ENCODE data around the gene NWD2.

The NWD2 gene

DNA sequence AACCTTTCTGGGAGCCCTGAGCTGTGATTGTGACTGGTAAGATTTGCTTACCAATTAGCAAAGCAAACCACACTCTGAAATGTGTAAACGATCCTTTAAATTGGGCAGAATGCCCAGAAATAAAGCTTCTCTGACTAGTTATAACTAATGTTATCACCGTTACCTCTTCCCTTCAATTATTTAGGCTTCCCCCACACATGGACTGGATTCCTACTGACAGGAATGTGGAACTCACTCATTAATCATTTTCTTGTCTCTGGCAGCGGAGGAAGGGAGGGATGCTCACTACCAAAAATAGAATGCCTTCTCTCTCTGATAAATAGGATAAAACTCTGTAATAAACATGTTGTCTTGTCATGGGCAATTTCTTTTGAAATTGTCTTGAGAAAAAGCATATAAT lies 25.3 kb upstream of the NWD2 start:
- Histone ChIP-seq H2AFZ (ENCODE audit: low read depth, low read length) (no peak overlapping the region), H3K23ac (ENCODE audit: low read length in 2 of 2) (no peak overlapping the region), H3K36me3 (ENCODE audit: control insufficient read depth in 1 of 2, insufficient read depth in 2 of 2, low read depth in 1 of 2, low read length in 2 of 2) (no peaks in the 10 kb centered on the region), H3K27ac (ENCODE audit: low read length, poor library complexity, severe bottlenecking) (no peak overlapping the region), H3K4me1 (ENCODE audit: control insufficient read depth, insufficient read depth, low read depth, low read length) (no peaks in the 10 kb centered on the region), H2BK12ac (ENCODE audit: low read length in 2 of 2) (no peak overlapping the region), H3K4ac (ENCODE audit: low read depth in 1 of 2, low read length in 2 of 2) (no peak overlapping the region), H4K91ac (ENCODE audit: low read length) (no peak overlapping the region), H3K9ac (ENCODE audit: low read length) (no peak overlapping the region), H2BK15ac (ENCODE audit: low read depth, poor library complexity, severe bottlenecking) (no peak overlapping the region), H2BK120ac (ENCODE audit: low read depth, low read length) (no peak overlapping the region), H3K9me3 (ENCODE audit: control insufficient read depth, low read length) (no peaks in the 10 kb centered on the region), H4K8ac (ENCODE audit: low read length) (no peak overlapping the region), H3K14ac (ENCODE audit: low read length in 2 of 2) (no peak overlapping the region), H3K79me1 (replicated peaks; ENCODE audit: low read length, poor library complexity, severe bottlenecking) (no peaks in the 10 kb centered on the region), H3K27me3 (ENCODE audit: control insufficient read depth in 1 of 2, insufficient read depth in 1 of 2, low read length in 2 of 2) (no peaks in the 10 kb centered on the region), H3K4me3 (ENCODE audit: insufficient read depth in 1 of 2, low read depth in 1 of 2, low read length in 2 of 2) (no peak overlapping the region), H2BK5ac (ENCODE audit: low read depth, low read length, poor library complexity, severe bottlenecking) (no peak overlapping the region), H3K4me2 (ENCODE audit: low read length, poor library complexity, severe bottlenecking) (no peak overlapping the region), H3K18ac (ENCODE audit: low read depth in 1 of 2, low read length in 2 of 2) (no peak overlapping the region), H2AK5ac (ENCODE audit: low read length, severe bottlenecking) (no peak overlapping the region)
- WGBS = 46% methylated on average over 3 of the region's 3 CpGs
- DNase-seq = no peak

DNA sequence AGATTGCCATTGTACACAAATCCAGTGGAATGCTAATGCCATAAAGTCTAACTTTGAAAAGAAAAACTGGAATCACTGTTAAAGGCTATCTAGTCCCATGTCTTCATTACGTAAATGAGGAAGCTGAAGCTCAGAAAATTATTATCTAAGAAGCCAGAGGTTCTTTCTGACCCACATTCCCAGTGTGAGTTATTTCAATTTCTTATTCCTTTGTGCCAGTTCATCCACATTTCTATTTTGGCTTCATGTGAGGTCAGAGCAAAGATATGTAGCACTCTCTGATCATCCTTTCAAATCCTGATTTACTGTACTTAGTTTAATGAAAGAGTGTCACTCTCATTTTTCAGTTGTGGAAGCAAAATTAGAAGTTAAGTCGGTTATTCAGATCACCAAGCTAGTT lies 24.6 kb upstream of the NWD2 start:
- 92% methylated on average over 2 of the region's 2 CpGs for WGBS
- Histone ChIP-seq H3K27me3 (ENCODE audit: control insufficient read depth in 1 of 2, insufficient read depth in 1 of 2, low read length in 2 of 2) (no peaks in the 10 kb centered on the region), H3K4me3 (ENCODE audit: insufficient read depth in 1 of 2, low read depth in 1 of 2, low read length in 2 of 2) (no peak overlapping the region), H3K9ac (ENCODE audit: low read length) (no peak overlapping the region), H3K9me3 (ENCODE audit: control insufficient read depth, low read length) (no peaks in the 10 kb centered on the region), H4K91ac (ENCODE audit: low read length) (no peak overlapping the region), H3K36me3 (ENCODE audit: control insufficient read depth in 1 of 2, insufficient read depth in 2 of 2, low read depth in 1 of 2, low read length in 2 of 2) (no peaks in the 10 kb centered on the region), H3K14ac (ENCODE audit: low read length in 2 of 2) (no peak overlapping the region), H4K8ac (ENCODE audit: low read length) (no peak overlapping the region), H3K23ac (ENCODE audit: low read length in 2 of 2) (no peak overlapping the region), H3K18ac (ENCODE audit: low read depth in 1 of 2, low read length in 2 of 2) (no peak overlapping the region), H2BK5ac (ENCODE audit: low read depth, low read length, poor library complexity, severe bottlenecking) (no peak overlapping the region), H2AK5ac (ENCODE audit: low read length, severe bottlenecking) (no peak overlapping the region), H2AFZ (ENCODE audit: low read depth, low read length) (no peak overlapping the region), H3K79me1 (replicated peaks; ENCODE audit: low read length, poor library complexity, severe bottlenecking) (no peaks in the 10 kb centered on the region), H2BK12ac (ENCODE audit: low read length in 2 of 2) (no peak overlapping the region), H2BK120ac (ENCODE audit: low read depth, low read length) (no peak overlapping the region), H3K4me1 (ENCODE audit: control insufficient read depth, insufficient read depth, low read depth, low read length) (no peaks in the 10 kb centered on the region), H3K4me2 (ENCODE audit: low read length, poor library complexity, severe bottlenecking) (no peak overlapping the region), H3K27ac (ENCODE audit: low read length, poor library complexity, severe bottlenecking) (no peak overlapping the region), H3K4ac (ENCODE audit: low read depth in 1 of 2, low read length in 2 of 2) (no peak overlapping the region), H2BK15ac (ENCODE audit: low read depth, poor library complexity, severe bottlenecking) (no peak overlapping the region)
- no peak for DNase-seq

GRCh38 chr4:37220685-37221084 lies 23.9 kb upstream of the NWD2 start:
- no peak overlapping the region for H3K4me2 ChIP-seq (ENCODE audit: low read length, poor library complexity, severe bottlenecking)
- no peak overlapping the region for H3K14ac ChIP-seq (ENCODE audit: low read length in 2 of 2)
- no peak overlapping the region for H3K9ac ChIP-seq (ENCODE audit: low read length)
- H2BK5ac ChIP-seq (ENCODE audit: low read depth, low read length, poor library complexity, severe bottlenecking) = no peak overlapping the region
- H2AK5ac ChIP-seq (ENCODE audit: low read length, severe bottlenecking) = no peak overlapping the region
- H3K27ac ChIP-seq (ENCODE audit: low read length, poor library complexity, severe bottlenecking) = no peak overlapping the region
- H2AFZ ChIP-seq (ENCODE audit: low read depth, low read length) = no peak overlapping the region
- H3K36me3 ChIP-seq (ENCODE audit: control insufficient read depth in 1 of 2, insufficient read depth in 2 of 2, low read depth in 1 of 2, low read length in 2 of 2) = no peaks in the 10 kb centered on the region
- H4K8ac ChIP-seq (ENCODE audit: low read length) = no peak overlapping the region
- 63% methylated on average over 1 of the region's 3 CpGs for WGBS
- H3K4ac ChIP-seq (ENCODE audit: low read depth in 1 of 2, low read length in 2 of 2) = no peak overlapping the region
- no peak overlapping the region for H2BK15ac ChIP-seq (ENCODE audit: low read depth, poor library complexity, severe bottlenecking)
- H3K9me3 ChIP-seq (ENCODE audit: control insufficient read depth, low read length) = no peaks in the 10 kb centered on the region
- H3K4me3 ChIP-seq (ENCODE audit: insufficient read depth in 1 of 2, low read depth in 1 of 2, low read length in 2 of 2) = no peak overlapping the region
- no peaks in the 10 kb centered on the region for H3K79me1 ChIP-seq (replicated peaks; ENCODE audit: low read length, poor library complexity, severe bottlenecking)
- no peak overlapping the region for H3K18ac ChIP-seq (ENCODE audit: low read depth in 1 of 2, low read length in 2 of 2)
- H3K4me1 ChIP-seq (ENCODE audit: control insufficient read depth, insufficient read depth, low read depth, low read length) = no peaks in the 10 kb centered on the region
- no peak overlapping the region for H2BK120ac ChIP-seq (ENCODE audit: low read depth, low read length)
- DNase-seq = no peak
- no peak overlapping the region for H2BK12ac ChIP-seq (ENCODE audit: low read length in 2 of 2)
- H4K91ac ChIP-seq (ENCODE audit: low read length) = no peak overlapping the region
- no peaks in the 10 kb centered on the region for H3K27me3 ChIP-seq (ENCODE audit: control insufficient read depth in 1 of 2, insufficient read depth in 1 of 2, low read length in 2 of 2)
- H3K23ac ChIP-seq (ENCODE audit: low read length in 2 of 2) = no peak overlapping the region

- no peak overlapping the region for H3K4ac ChIP-seq (ENCODE audit: low read depth in 1 of 2, low read length in 2 of 2)
- H2BK15ac ChIP-seq (ENCODE audit: low read depth, poor library complexity, severe bottlenecking) = no peak overlapping the region
- H3K9ac ChIP-seq (ENCODE audit: low read length) = no peak overlapping the region
- no peaks in the 10 kb centered on the region for H3K36me3 ChIP-seq (ENCODE audit: control insufficient read depth in 1 of 2, insufficient read depth in 2 of 2, low read depth in 1 of 2, low read length in 2 of 2)
- no peak overlapping the region for H3K23ac ChIP-seq (ENCODE audit: low read length in 2 of 2)
- H3K18ac ChIP-seq (ENCODE audit: low read depth in 1 of 2, low read length in 2 of 2) = no peak overlapping the region
- H3K79me1 ChIP-seq (replicated peaks; ENCODE audit: low read length, poor library complexity, severe bottlenecking) = no peaks in the 10 kb centered on the region
- no peak overlapping the region for H3K14ac ChIP-seq (ENCODE audit: low read length in 2 of 2)
- no peak overlapping the region for H3K4me3 ChIP-seq (ENCODE audit: insufficient read depth in 1 of 2, low read depth in 1 of 2, low read length in 2 of 2)
- H2BK120ac ChIP-seq (ENCODE audit: low read depth, low read length) = no peak overlapping the region
- H2AFZ ChIP-seq (ENCODE audit: low read depth, low read length) = no peak overlapping the region
- no peak overlapping the region for H2BK12ac ChIP-seq (ENCODE audit: low read length in 2 of 2)
- no peaks in the 10 kb centered on the region for H3K9me3 ChIP-seq (ENCODE audit: control insufficient read depth, low read length)
- H4K8ac ChIP-seq (ENCODE audit: low read length) = no peak overlapping the region
- 88% methylated on average over 1 of the region's 1 CpG for WGBS
- no peak overlapping the region for H4K91ac ChIP-seq (ENCODE audit: low read length)
- H3K4me1 ChIP-seq (ENCODE audit: control insufficient read depth, insufficient read depth, low read depth, low read length) = no peaks in the 10 kb centered on the region
- no peak overlapping the region for H2BK5ac ChIP-seq (ENCODE audit: low read depth, low read length, poor library complexity, severe bottlenecking)
- H2AK5ac ChIP-seq (ENCODE audit: low read length, severe bottlenecking) = no peak overlapping the region
- H3K4me2 ChIP-seq (ENCODE audit: low read length, poor library complexity, severe bottlenecking) = no peak overlapping the region
- no peaks in the 10 kb centered on the region for H3K27me3 ChIP-seq (ENCODE audit: control insufficient read depth in 1 of 2, insufficient read depth in 1 of 2, low read length in 2 of 2)
- no peak for DNase-seq
- no peak overlapping the region for H3K27ac ChIP-seq (ENCODE audit: low read length, poor library complexity, severe bottlenecking)
These were observed 20.8 kb upstream of the NWD2 start for GRCh38 chr4:37223732-37224131.

All from mesenchymal stem cell (in vitro differentiated cells and primary cell).